CD4-positive, alpha-beta T cell treated with Interleukin-15 for 4 hours (primary cell): Measurements from ENCODE around the gene ABTB2.
"Not testable (repeated sequence)": the region's sequence is repeated elsewhere in the genome, so short reads cannot be mapped to it uniquely, and the experiment has no call there.

Experiments used
- DNase-seq: peaks from one replicate; pipeline ENCODE4 v3.0.0-alpha.2; 2020; ENCODE audit warnings: low spot score

ABTB2 gene

GRCh38 chr11:34357701-34358257, at the start of gene ABTB2:
TSS of gene ABTB2 (minus strand) at chr11:34358010.
- peak; percentile 95 for DNase-seq

DNA sequence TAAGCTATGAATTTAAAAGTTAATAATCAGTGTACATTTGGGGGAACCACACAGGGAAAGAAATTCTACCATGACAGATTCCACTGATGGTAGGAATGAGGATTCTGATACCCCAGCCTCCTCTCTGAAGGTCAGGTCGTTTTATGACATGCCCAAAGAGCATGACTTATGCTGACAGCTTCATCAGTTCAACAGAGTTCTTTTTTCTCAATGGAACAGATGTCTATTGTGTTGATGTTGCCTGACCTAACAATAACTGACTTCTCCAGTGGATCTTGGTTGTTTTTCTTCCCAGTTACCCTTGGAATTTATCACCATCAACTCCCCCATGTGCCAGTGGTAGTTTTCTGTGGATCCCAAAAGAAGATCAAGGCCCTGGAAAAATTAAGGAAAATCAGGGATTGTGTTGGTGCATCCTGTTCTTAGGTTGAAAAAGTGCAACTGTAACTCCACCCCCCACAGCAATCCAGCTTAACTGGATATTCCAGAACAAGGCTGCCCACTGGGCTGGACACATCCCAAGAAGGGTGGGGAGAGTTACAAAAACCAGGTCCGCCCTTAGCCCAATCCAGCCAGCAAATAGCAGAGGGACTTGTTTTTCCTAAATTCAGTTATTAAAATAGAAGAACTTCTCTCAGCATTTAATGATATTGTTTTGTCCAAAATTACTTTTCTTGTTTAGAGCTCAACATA, 49.5 kb upstream of the ABTB2 start:
- no peak for DNase-seq

DNA sequence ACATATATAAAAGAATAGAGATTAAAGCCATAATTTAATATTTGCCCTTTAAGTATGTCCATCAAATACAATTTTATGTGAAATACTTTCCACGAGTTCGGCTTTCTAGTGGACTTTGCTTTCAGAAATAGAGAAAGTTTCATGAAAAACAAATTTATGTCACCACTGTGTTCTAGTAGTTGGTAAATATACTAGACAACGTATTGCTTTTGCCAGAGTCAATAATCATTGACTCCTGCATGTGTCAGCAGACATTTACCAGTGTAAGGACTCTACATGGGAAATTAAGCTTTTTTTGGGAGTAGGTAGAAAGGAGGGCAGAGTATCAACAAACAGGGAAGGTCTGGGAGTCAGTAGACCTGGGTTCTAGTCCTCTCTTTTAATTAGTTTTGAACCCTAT, 48.6 kb upstream of the ABTB2 start:
- DNase-seq, result no peak

GRCh38 chr11:34405079-34405858, 47.5 kb upstream of the ABTB2 start:
- peak; percentile 7 for DNase-seq

DNA sequence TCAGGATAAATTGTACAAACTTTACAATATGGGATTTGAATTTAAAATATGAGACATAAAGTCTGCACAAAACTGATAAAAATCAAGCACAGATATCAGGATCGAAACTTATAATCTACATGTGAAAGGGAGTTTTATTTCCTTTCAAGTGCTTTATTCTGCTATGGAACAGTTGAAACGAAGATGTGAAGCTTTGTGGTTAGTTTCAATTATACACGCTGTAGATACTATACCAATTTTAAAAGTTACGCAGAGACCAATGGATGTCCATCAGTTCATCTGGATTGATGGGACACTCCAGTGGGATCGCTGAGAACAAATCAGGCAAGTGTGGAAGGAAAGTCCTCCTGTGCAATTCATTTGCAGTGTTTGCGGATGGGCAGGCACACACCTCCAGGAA, 46.5 kb upstream of the ABTB2 start:
- no peak for DNase-seq

- no peak for DNase-seq
These were observed 45.6 kb upstream of the ABTB2 start for GRCh38 chr11:34403431-34403830.

DNA sequence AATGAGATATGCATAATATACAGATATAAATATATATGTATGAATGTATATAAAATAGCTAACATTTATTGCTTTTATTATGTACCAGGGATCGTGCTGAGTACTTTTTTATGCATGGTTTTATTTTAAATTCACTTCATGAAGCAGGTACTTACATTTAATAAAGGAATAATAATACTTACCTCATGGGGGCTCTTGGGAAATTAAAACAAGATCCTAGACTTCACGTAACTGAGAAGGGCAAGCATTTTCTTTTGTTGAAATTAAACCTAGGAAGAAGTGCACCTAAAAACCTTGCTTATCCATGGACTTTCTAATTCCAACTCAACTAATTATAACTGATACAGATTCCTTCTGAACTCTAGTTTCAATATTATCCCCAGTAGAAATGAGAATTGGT, 40.0 kb upstream of the ABTB2 start:
- DNase-seq, result no peak

DNA sequence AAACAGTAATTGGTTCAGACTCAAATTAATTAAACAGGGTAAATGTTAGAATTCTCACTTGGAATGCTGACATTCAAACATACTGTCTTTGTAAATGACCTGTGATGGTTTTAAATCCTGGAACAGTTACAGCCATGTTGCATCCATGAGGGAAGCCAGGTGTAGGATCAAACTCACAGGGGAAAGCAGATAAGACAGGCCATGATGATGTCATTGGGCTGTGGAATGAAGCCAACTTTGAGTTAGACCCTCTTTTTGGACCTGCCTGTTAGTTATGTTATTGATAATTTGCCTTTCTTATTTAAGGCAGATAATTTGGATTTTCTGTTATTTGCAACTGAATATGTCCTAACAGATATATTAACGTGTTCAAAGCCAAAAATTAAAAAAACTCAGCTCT, 39.3 kb upstream of the ABTB2 start:
- no peak for DNase-seq

- DNase-seq, result no peak
These were observed 38.2 kb upstream of the ABTB2 start for GRCh38 chr11:34395916-34396550.

DNA sequence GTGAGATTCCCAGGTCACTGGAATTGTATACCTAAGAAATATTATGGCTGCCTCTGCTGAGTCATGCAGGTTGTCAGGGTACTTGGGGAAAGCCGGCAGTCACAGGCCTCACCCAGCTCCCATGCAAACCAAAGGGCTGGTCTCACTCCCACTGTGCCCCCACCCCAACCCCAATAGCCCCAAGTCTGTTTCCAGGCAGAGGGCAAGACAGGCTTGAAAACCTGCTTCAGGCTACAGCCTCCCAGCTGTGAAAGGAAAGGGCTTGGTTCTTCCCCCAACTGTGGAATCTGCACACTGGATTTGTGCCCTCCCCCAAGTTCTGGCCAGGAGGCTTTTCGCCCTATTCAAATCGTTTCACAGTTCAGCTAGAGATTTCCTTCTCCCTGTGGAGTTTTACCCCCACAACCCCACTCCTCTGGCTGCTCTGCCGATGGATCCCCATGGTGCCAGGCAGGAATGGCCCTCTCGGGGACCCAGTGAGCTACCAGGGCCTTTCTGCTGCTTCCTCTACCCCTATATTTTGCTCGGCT, 37.0 kb upstream of the ABTB2 start:
- no peak for DNase-seq

DNA sequence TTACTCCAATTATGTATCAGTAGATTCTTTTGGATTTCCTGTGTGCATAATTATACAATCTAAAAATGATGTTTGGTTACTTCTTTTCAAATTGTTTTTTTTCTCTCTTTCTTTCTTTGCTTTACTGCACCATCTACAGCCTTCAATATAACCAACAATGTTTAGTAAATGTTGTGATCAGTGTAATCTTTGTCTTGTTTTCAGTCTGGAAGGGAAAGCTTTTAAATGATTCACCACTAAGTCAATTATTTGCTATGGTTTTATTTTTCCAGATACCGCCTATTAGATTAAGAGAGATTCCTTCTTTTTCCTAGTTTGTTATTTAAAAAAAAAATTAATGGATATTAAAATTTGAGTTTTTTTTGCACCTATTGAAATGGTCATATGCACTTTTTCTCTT, 29.8 kb upstream of the ABTB2 start:
- DNase-seq, result no peak

DNA sequence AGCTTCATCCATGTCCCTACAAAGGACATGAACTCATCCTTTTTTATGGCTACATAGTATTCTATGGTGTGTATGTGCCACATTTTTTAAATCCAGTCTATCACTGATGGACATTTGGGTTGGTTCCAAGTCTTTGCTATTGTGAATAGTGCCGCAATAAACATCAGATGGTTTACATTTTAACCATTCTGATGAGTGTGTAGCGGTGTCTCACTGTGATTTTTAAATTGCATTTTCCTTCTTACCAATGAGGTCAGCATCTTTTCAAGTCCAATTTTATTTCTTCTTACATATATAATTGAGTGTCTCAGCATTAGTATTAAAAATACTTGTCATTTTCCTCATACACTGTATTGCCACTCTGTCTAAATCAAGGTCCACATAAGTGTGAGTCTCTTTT, 28.5 kb upstream of the ABTB2 start:
- not testable (repeated sequence) for DNase-seq

- no peak for DNase-seq
These were observed 24.9 kb upstream of the ABTB2 start for GRCh38 chr11:34382532-34383276.

DNA sequence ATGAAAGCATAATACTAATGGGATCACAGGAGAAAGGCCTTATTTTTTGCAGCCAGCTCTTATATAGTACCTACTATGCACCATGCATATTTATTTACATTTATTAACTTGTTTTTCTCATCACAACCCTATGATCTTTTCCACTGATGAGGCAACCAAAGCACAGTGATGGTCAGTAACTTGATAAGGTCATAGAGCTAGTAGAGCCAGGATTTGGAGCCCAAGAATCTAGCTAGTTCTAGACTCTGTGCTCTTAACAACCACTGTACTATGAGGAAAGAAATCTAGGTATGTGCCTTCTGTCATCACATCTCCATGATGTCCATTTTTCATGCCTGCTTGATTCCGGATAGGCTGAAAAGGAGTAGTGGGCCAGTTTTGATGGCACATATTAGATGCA, 24.0 kb upstream of the ABTB2 start:
- DNase-seq, result no peak

DNA sequence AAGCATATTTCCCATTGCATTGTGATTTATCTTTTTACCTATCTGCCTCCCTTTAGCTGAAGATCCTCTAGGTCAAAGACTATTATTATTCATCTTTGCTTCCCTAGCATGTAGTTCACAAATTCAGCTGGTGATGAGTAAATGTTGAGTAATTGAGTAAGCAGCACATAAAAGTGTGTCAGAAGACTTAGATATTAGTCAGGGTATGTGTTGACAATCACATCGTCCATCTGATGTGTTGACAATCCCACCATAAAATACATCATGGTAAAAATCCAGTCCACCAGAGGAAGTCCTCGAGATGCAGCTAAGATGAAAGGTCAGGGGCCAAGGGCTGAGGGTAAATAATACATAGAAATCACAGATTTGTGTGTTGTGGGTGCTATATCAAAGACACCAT, 22.9 kb upstream of the ABTB2 start:
- DNase-seq, result no peak

DNA sequence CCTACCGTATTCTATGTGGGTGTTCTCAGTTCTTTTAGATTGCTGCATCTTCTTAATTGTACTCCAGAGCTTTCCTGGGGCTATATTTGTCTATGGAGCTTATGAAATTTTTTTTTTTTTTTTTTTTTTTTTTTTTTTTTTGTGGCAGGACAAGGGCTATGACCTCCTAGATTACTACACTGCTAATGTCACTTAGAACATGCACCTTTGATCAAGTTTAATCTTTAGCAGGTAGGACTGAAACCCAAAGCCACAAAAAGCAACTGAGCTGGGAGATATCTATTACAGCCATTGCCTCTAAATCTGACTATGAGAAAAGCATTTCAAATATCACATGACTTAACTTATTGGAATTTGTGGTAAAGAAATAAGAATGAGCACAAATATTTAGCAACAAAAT, 21.7 kb upstream of the ABTB2 start:
- DNase-seq, result no peak

- no peak for DNase-seq
These were observed 21.3 kb upstream of the ABTB2 start for GRCh38 chr11:34379079-34379478.

- no peak for DNase-seq
These were observed 15.9 kb upstream of the ABTB2 start for GRCh38 chr11:34373727-34374126.

- no peak for DNase-seq
These were observed 8.7 kb upstream of the ABTB2 start for GRCh38 chr11:34366522-34366921.

- DNase-seq, result no peak
These were observed 6.3 kb upstream of the ABTB2 start for GRCh38 chr11:34364102-34364501.

GRCh38 chr11:34363363-34364084, 5.7 kb upstream of the ABTB2 start:
- DNase-seq, result no peak
